DMS53 (cell line): ENCODE measurements around the gene P2RY12.

Experiments
- DNase-seq: peaks from one replicate; lab custom pipeline; 2025; lab: John Stamatoyannopoulos, UW

Gene P2RY12

GRCh38 chr3:151346292-151346691 is 38.3 kb downstream of the P2RY12 start:
- no peak for DNase-seq

GRCh38 chr3:151345859-151346258 is 38.7 kb downstream of the P2RY12 start:
- no peak for DNase-seq

GRCh38 chr3:151331696-151332095 is 52.9 kb downstream of the P2RY12 start:
- DNase-seq: no peak

- no peak for DNase-seq
Observed at GRCh38 chr3:151330899-151331298, 53.7 kb downstream of the P2RY12 start.

GRCh38 chr3:151330379-151330778 is 54.2 kb downstream of the P2RY12 start:
- no peak for DNase-seq

GRCh38 chr3:151329363-151329762 is 55.2 kb downstream of the P2RY12 start, which contains the start of gene P2RY13:
P2RY13 (minus strand) TSS chr3:151329549; CDS start chr3:151329528, 21 bp downstream.
- no peak for DNase-seq

- no peak for DNase-seq
Observed at GRCh38 chr3:151328298-151328995, 56.1 kb downstream of the P2RY12 start.

- peak; percentile 27 for DNase-seq
Observed at GRCh38 chr3:151327571-151328198, 56.9 kb downstream of the P2RY12 start.

- no peak for DNase-seq
Observed at GRCh38 chr3:151322511-151322910, 62.0 kb downstream of the P2RY12 start.

GRCh38 chr3:151321526-151321925 is 63.0 kb downstream of the P2RY12 start:
- DNase-seq: no peak

- no peak for DNase-seq
Observed at GRCh38 chr3:151320131-151320530, 64.4 kb downstream of the P2RY12 start.

- no peak for DNase-seq
Observed at GRCh38 chr3:151319628-151320027, 64.9 kb downstream of the P2RY12 start.

- DNase-seq: no peak
Observed at GRCh38 chr3:151318991-151319390, 65.6 kb downstream of the P2RY12 start.

- no peak for DNase-seq
Observed at GRCh38 chr3:151318313-151318712, 66.2 kb downstream of the P2RY12 start.

GRCh38 chr3:151316267-151316991 is 68.1 kb downstream of the P2RY12 start, which contains the start of gene GPR87:
GPR87 (minus strand) TSS chr3:151316820; CDS start chr3:151300100, 16,720 bp downstream.
- peak; percentile 7 for DNase-seq

GRCh38 chr3:151315846-151316245 is 68.7 kb downstream of the P2RY12 start:
- no peak for DNase-seq

- DNase-seq: no peak
Observed at GRCh38 chr3:151315136-151315535, 69.4 kb downstream of the P2RY12 start.

- DNase-seq: no peak
Observed at GRCh38 chr3:151314593-151314992, 70.0 kb downstream of the P2RY12 start.

GRCh38 chr3:151314137-151314536 is 70.4 kb downstream of the P2RY12 start:
- no peak for DNase-seq

GRCh38 chr3:151312972-151313371 is 71.6 kb downstream of the P2RY12 start:
- no peak for DNase-seq

GRCh38 chr3:151309566-151309965 is 75.0 kb downstream of the P2RY12 start:
- no peak for DNase-seq

- no peak for DNase-seq
Observed at GRCh38 chr3:151307583-151308488, 76.7 kb downstream of the P2RY12 start.
